Measurements from ENCODE around the gene OPTC.

OPTC gene

GRCh38 chr1:203548892-203549291 is 54.9 kb downstream of the OPTC start:
- no peak for DNase-seq (ENCODE audit: low read depth)
- no peak overlapping the region for H3K4me3 ChIP-seq (ENCODE audit: low read length)
- TF ChIP-seq, protein P1, sequence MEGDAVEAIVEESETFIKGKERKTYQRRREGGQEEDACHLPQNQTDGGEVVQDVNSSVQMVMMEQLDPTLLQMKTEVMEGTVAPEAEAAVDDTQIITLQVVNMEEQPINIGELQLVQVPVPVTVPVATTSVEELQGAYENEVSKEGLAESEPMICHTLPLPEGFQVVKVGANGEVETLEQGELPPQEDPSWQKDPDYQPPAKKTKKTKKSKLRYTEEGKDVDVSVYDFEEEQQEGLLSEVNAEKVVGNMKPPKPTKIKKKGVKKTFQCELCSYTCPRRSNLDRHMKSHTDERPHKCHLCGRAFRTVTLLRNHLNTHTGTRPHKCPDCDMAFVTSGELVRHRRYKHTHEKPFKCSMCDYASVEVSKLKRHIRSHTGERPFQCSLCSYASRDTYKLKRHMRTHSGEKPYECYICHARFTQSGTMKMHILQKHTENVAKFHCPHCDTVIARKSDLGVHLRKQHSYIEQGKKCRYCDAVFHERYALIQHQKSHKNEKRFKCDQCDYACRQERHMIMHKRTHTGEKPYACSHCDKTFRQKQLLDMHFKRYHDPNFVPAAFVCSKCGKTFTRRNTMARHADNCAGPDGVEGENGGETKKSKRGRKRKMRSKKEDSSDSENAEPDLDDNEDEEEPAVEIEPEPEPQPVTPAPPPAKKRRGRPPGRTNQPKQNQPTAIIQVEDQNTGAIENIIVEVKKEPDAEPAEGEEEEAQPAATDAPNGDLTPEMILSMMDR (conservative IDR thresholded peaks at IDR 0.05; ENCODE audit: low read depth, low read length), result no peak

GRCh38 chr1:203549309-203549708 is 55.4 kb downstream of the OPTC start:
- no peak overlapping the region for H3K4me3 ChIP-seq (ENCODE audit: low read length)
- no peak for DNase-seq (ENCODE audit: low read depth)
- TF ChIP-seq, protein P1 (conservative IDR thresholded peaks at IDR 0.05; ENCODE audit: low read depth, low read length), result no peak

- TF ChIP-seq, protein P1 (conservative IDR thresholded peaks at IDR 0.05; ENCODE audit: low read depth, low read length), result no peak
- no peak overlapping the region for H3K4me3 ChIP-seq (ENCODE audit: low read length)
- DNase-seq (ENCODE audit: low read depth), result no peak
These were observed 56.9 kb downstream of the OPTC start for GRCh38 chr1:203550846-203551245.

- H3K4me3 ChIP-seq (ENCODE audit: low read length), result no peak overlapping the region
- TF ChIP-seq, protein P1 (conservative IDR thresholded peaks at IDR 0.05; ENCODE audit: low read depth, low read length), result no peak
- no peak for DNase-seq (ENCODE audit: low read depth)
These were observed 57.6 kb downstream of the OPTC start for GRCh38 chr1:203551550-203551949.

DNA sequence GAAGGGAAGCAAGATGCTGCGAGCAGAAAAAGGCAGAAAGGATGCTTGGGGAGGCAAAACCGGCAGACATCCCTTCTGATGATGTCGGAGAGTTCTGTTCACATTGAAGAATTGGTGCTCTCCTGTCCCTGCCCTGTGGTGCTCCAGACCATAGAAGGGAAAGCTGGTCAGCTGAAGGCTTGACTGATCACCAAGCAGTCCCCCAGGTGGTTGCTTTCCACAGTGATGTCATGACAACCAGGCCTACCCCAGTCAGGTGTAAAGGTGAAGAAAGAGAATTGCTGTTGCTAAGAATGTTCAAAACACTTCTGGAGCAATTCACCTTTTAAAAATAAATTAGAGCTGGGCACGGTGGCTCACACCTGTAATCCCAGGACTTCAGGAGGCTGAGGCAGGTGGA is 59.5 kb downstream of the OPTC start:
- no peak for DNase-seq (ENCODE audit: low read depth)
- H3K4me3 ChIP-seq (ENCODE audit: low read length), result no peak overlapping the region
- TF ChIP-seq, protein P1 (conservative IDR thresholded peaks at IDR 0.05; ENCODE audit: low read depth, low read length), result no peak

GRCh38 chr1:203554071-203554470 is 60.1 kb downstream of the OPTC start:
- TF ChIP-seq, protein P1 (conservative IDR thresholded peaks at IDR 0.05; ENCODE audit: low read depth, low read length), result no peak
- no peak for DNase-seq (ENCODE audit: low read depth)
- no peak overlapping the region for H3K4me3 ChIP-seq (ENCODE audit: low read length)

DNA sequence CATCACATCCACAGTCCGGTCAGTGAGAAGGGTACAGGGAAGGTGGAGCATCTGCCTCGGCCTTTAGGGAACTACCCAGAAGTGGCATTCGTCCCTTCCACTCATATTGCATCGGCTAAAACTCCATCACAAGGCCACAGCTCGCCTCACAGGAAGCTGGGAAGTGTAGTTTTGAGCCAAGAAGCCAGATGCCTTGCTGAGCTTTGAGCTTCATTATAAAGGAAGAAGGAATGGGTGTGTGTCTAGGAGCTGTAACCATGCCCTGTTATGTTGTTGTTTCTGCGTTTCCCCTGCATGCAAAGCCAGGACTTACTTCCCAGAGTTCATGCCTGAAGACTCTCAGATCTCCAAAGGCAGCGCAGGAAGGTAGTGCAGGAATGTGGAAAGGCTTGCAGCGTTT is 61.1 kb downstream of the OPTC start:
- H3K4me3 ChIP-seq (ENCODE audit: low read length), result no peak overlapping the region
- TF ChIP-seq, protein P1 (conservative IDR thresholded peaks at IDR 0.05; ENCODE audit: low read depth, low read length), result no peak
- no peak for DNase-seq (ENCODE audit: low read depth)

Data from retinal pigment epithelial cell (primary cell).